ENCODE data around the gene LDHAL6A.

GRCh38 chr11:18452927-18453326, 2.7 kb upstream of the LDHAL6A start:
- TF ChIP-seq TAF1 (IDR thresholded peaks at IDR 0.05; ENCODE audit: low read depth) (no peak), NFIC (IDR thresholded peaks at IDR 0.05) (no peak), FOXM1 (IDR thresholded peaks at IDR 0.05; ENCODE audit: borderline replicate concordance, low read depth) (no peak), EP300 (IDR thresholded peaks at IDR 0.05; ENCODE audit: borderline replicate concordance) (no peak), CREB1 (IDR thresholded peaks at IDR 0.05; ENCODE audit: low read depth) (no peak), CEBPB (IDR thresholded peaks at IDR 0.05) (no peak), MAX (IDR thresholded peaks at IDR 0.05) (no peak), USF1 (IDR thresholded peaks at IDR 0.05) (no peak)
- TF ChIP-seq, protein P1, sequence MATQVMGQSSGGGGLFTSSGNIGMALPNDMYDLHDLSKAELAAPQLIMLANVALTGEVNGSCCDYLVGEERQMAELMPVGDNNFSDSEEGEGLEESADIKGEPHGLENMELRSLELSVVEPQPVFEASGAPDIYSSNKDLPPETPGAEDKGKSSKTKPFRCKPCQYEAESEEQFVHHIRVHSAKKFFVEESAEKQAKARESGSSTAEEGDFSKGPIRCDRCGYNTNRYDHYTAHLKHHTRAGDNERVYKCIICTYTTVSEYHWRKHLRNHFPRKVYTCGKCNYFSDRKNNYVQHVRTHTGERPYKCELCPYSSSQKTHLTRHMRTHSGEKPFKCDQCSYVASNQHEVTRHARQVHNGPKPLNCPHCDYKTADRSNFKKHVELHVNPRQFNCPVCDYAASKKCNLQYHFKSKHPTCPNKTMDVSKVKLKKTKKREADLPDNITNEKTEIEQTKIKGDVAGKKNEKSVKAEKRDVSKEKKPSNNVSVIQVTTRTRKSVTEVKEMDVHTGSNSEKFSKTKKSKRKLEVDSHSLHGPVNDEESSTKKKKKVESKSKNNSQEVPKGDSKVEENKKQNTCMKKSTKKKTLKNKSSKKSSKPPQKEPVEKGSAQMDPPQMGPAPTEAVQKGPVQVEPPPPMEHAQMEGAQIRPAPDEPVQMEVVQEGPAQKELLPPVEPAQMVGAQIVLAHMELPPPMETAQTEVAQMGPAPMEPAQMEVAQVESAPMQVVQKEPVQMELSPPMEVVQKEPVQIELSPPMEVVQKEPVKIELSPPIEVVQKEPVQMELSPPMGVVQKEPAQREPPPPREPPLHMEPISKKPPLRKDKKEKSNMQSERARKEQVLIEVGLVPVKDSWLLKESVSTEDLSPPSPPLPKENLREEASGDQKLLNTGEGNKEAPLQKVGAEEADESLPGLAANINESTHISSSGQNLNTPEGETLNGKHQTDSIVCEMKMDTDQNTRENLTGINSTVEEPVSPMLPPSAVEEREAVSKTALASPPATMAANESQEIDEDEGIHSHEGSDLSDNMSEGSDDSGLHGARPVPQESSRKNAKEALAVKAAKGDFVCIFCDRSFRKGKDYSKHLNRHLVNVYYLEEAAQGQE (IDR thresholded peaks at IDR 0.05; ENCODE audit: low read depth): no peak
